T-helper 9 cell (primary cell): Measurements from ENCODE around the gene PAFAH1B2.

Source experiments
- DNase-seq: peaks from one replicate; pipeline ENCODE4 v3.0.0-alpha.2; 2020

PAFAH1B2 gene

GRCh38 chr11:117189941-117190544 is 46.0 kb downstream of the PAFAH1B2 start:
- DNase-seq: no peak

- DNase-seq: no peak
Measured at GRCh38 chr11:117191680-117192400, 47.8 kb downstream of the PAFAH1B2 start.

- DNase-seq: no peak
Measured at GRCh38 chr11:117192401-117192875, 48.4 kb downstream of the PAFAH1B2 start.

GRCh38 chr11:117193130-117194020 is 49.3 kb downstream of the PAFAH1B2 start:
- DNase-seq: no peak

- DNase-seq: no peak
Measured at GRCh38 chr11:117194267-117194666, 50.2 kb downstream of the PAFAH1B2 start.

- DNase-seq: no peak
Measured at GRCh38 chr11:117195258-117195657, 51.2 kb downstream of the PAFAH1B2 start.

GRCh38 chr11:117195761-117196160 is 51.7 kb downstream of the PAFAH1B2 start:
- DNase-seq: no peak

GRCh38 chr11:117197006-117197405 is 52.9 kb downstream of the PAFAH1B2 start:
- no peak for DNase-seq

- DNase-seq: no peak
Measured at GRCh38 chr11:117197516-117198456, 53.7 kb downstream of the PAFAH1B2 start.

- no peak for DNase-seq
Measured at GRCh38 chr11:117198613-117199012, 54.5 kb downstream of the PAFAH1B2 start.

- no peak for DNase-seq
Measured at GRCh38 chr11:117199053-117199915, 55.2 kb downstream of the PAFAH1B2 start, which contains the start of gene TAGLN. Gene TAGLN (plus strand): TSS chr11:117199370. CDS start chr11:117203014, 3,644 bp downstream.

GRCh38 chr11:117199916-117200812 is 56.1 kb downstream of the PAFAH1B2 start:
- no peak for DNase-seq

GRCh38 chr11:117200813-117201657 is 56.9 kb downstream of the PAFAH1B2 start:
- no peak for DNase-seq

- no peak for DNase-seq
Measured at GRCh38 chr11:117201658-117202305, 57.7 kb downstream of the PAFAH1B2 start.

- no peak for DNase-seq
Measured at GRCh38 chr11:117202386-117203068, 58.4 kb downstream of the PAFAH1B2 start.

GRCh38 chr11:117203069-117203407 is 59.0 kb downstream of the PAFAH1B2 start:
- no peak for DNase-seq

GRCh38 chr11:117204283-117205080 is 60.4 kb downstream of the PAFAH1B2 start:
- no peak for DNase-seq
